Airway epithelial cell (primary cell): ENCODE measurements around the gene ZNF729. TPM values are rescaled to one million over a fixed set of nuclear protein-coding genes. Genes with fewer than 3 reads are reported as not detected.

Experiments used
- total RNA-seq: library from RNA; depleted of rRNA; stranded (reverse); fragments of >200 nt; gene quantifications from 2 replicates; pipeline ENCODE4 v1.2.3, GENCODE V29; 2015

ZNF729 gene
- not detected in 2 replicates for total RNA-seq

GRCh38 chr19:22286151-22286810 lies at the start of gene ZNF729:
TSS of gene ZNF729 (plus strand) at chr19:22286441. CDS start at chr19:22286526, 85 bp downstream.

Other genes with a start within 250 kb of the ZNF729 start
- gene ZNF257, start 234.0 kb upstream of the ZNF729 start, total RNA-seq: 0.07 and 0.56 TPM in 2 replicates
- gene ZNF676, start 89.5 kb upstream of the ZNF729 start, total RNA-seq: 0.14 TPM in 1 of 2 replicates, not detected in the other
- 0.14 TPM in 1 of 2 replicates, not detected in the other for gene ZNF98, start 135.9 kb downstream of the ZNF729 start, total RNA-seq